KOPT-K1 (cell line): Measurements from ENCODE around the gene BBC3.

ENCODE experiments used
- H3K27ac ChIP-seq: fragments of 200-600 bp; sonication (generic); 2 replicates; pipeline ENCODE4 v1.5.1; 2016; ENCODE audit warnings: antibody characterized with exemption, mild to moderate bottlenecking, low read depth, low read length; ENCODE audit not compliant: poor library complexity, severe bottlenecking
- H3K36me3 ChIP-seq: fragments of 200-600 bp; sonication (generic); 2 replicates; pipeline ENCODE4 v1.5.1; 2017; ENCODE audit warnings: antibody characterized with exemption, mild to moderate bottlenecking, low read length, moderate library complexity; ENCODE audit not compliant: insufficient read depth
- H3K9me3 ChIP-seq: fragments of 200-600 bp; sonication (generic); 2 replicates; pipeline ENCODE4 v1.5.1; 2017; ENCODE audit warnings: antibody characterized with exemption, low read length, mild to moderate bottlenecking; ENCODE audit not compliant: insufficient read depth, poor library complexity, severe bottlenecking

Gene BBC3

GRCh38 chr19:47243776-47244547 is 13.0 kb upstream of the BBC3 start:
- H3K9me3 ChIP-seq, result no peaks in the 10 kb centered on the region
- H3K27ac ChIP-seq, result no peak overlapping the region

DNA sequence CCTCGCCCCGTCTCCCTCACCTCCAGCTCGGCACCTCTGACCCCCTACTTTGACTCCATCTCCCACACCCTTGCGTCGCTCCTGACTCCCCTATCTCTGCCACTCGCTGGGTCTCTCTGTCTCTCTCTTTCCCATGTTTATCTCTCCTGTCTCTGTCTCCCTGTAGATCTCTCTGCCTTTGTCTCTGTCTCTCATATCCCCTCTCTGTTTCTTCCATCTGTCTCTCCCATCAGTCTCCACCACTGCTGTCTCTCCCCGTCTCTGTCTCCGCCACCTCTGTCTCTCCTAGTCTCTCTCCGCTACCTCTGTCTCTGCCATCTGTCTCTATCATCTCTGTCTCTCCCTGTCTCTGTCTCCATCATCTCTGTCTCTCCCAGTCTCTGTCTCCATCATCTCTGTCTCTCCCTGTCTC is 12.4 kb upstream of the BBC3 start:
- Histone ChIP-seq H3K27ac (no peak overlapping the region), H3K9me3 (no peaks in the 10 kb centered on the region), H3K36me3 (no peaks in the 10 kb centered on the region)

More at GRCh38 chr19:47243776-47244547, 13.0 kb upstream of the BBC3 start:
- H3K36me3 ChIP-seq, result no peaks in the 10 kb centered on the region

DNA sequence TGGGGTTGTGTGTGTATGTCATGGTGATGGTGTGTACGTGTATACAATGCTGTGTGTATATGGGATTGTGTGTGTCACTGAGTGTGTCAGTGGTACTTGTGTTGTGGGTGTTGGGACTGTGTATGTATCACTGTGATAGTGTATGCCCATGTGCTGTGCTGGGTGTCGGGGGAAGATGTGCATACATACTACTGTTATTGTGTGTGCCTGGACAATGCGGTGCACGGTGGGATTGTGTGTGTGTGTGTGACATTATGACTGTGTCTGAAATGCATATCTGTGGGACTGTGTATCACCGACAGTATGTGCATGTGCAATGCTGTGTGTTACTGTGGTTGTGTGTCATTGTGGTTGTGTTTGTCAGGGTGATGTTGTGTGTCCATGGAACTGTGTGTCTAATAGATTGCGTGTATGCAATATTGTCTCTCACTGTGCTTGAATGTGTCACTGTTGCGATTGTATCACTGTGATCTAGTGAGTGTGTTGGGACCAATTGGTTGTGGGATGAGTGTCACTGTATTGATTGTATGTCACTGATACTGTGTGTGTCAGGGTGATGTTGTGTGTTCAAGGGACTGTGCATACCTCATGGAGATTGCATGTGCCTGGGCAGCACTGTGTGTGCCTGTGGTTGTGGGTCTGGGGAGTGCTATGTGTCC is 11.0 kb upstream of the BBC3 start:
- Histone ChIP-seq H3K36me3 (no peaks in the 10 kb centered on the region), H3K27ac (no peak overlapping the region), H3K9me3 (no peaks in the 10 kb centered on the region)

DNA sequence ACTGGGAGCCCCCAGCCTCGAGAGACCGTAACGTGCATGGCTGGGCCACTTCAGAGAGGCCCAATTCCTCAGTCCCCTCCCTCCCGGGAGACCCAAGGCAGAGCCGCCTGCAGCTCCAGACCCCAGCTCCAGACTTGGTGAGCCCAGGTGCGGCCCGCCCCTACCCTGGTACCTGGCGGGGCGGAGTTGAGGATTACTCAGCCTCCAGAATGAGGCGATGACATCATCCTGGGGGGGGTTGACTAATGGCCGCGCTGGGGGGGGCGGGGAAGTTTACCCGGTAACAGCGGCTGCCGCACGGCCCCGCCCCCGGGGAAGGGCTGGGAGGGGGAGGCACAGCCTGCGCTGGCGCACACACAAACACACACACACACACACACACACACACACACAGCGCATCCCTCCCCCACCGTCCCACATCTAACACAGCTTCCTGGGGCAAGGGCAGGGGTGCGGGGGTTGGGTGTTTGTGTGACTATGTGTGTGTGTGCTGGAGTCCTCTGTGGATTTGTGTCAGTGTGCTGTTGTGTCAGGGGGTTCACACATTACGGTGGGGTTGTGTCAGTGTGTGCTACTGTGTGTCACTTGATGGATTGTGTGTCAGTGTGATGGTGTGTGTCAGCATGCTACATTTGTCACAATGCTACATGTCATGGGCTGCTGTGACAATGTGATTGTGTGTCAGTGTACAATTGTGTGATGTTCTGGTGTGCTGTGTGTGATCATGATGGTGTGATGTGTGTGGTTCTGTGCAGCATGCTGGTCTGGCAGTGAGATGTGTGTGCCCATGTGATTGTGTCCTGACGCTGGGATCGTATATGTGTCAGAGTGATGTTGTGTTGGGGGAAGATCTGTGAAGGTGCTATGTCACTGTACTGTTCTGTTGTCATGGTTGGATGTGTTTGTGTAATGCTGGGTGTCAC is 10.3 kb upstream of the BBC3 start:
- H3K27ac ChIP-seq, result no peak overlapping the region
- H3K9me3 ChIP-seq, result no peaks in the 10 kb centered on the region
- H3K36me3 ChIP-seq, result no peaks in the 10 kb centered on the region

DNA sequence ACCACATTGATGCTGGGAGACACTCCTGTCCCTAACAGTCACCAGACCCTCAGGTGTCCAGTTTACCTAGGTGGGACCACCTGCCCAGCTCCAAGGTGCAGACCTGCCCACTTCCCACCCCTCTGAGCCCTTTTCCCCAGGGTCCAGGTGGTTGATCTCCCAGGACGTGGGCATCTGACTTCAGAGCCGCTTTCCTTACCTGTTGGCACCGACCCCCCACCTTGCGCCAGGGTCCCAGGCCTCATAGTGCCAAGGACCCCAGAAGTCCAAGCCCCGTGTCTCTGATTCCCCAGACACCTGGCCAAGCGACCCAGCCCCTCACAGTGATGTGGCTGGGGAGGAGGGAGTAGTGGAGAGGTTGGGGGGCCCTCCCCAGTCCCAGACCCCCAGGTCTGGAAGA is 9.6 kb upstream of the BBC3 start:
- Histone ChIP-seq H3K27ac (no peak overlapping the region), H3K9me3 (no peaks in the 10 kb centered on the region), H3K36me3 (no peaks in the 10 kb centered on the region)

DNA sequence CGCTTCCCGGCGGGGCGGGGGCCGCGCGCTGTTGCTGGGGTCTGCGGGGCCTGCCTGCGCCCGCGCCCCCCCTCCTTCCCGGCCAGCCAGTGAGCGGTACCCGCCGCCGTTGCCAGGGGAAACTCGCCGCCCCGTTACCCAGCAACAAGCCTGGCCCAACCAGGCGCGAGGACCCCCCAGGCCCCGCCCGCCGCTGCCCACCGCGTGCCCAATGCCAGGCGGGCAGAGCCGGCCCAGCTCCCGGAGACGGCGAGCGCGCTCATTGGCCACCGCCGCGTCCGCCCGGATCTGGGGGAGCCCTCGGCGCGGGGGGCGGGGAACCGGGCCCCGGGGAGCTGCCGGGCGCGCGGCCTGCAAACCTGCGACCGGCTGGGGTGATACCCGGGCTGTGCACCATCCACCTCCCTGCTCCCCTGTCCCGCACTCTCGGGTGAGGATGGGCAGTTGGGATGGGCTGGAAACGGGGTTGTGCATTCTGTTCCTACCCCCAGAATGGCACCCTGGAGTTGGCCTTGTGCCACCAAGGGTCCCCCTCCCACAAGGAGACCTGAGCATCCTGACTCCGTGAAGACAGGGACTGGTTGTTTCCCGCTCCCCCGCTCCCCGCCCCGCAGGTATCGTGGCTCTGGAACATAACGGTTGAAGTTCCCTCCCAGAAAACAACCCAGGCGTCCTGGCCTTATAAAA is 8.8 kb upstream of the BBC3 start:
- no peak overlapping the region for H3K27ac ChIP-seq
- H3K36me3 ChIP-seq, result no peaks in the 10 kb centered on the region
- no peaks in the 10 kb centered on the region for H3K9me3 ChIP-seq

GRCh38 chr19:47239152-47239551 is 8.2 kb upstream of the BBC3 start:
- Histone ChIP-seq H3K36me3 (no peaks in the 10 kb centered on the region), H3K9me3 (no peaks in the 10 kb centered on the region), H3K27ac (no peak overlapping the region)

GRCh38 chr19:47236072-47236675 is 5.2 kb upstream of the BBC3 start:
- Histone ChIP-seq H3K27ac (no peak overlapping the region), H3K9me3 (no peaks in the 10 kb centered on the region), H3K36me3 (no peaks in the 10 kb centered on the region)

DNA sequence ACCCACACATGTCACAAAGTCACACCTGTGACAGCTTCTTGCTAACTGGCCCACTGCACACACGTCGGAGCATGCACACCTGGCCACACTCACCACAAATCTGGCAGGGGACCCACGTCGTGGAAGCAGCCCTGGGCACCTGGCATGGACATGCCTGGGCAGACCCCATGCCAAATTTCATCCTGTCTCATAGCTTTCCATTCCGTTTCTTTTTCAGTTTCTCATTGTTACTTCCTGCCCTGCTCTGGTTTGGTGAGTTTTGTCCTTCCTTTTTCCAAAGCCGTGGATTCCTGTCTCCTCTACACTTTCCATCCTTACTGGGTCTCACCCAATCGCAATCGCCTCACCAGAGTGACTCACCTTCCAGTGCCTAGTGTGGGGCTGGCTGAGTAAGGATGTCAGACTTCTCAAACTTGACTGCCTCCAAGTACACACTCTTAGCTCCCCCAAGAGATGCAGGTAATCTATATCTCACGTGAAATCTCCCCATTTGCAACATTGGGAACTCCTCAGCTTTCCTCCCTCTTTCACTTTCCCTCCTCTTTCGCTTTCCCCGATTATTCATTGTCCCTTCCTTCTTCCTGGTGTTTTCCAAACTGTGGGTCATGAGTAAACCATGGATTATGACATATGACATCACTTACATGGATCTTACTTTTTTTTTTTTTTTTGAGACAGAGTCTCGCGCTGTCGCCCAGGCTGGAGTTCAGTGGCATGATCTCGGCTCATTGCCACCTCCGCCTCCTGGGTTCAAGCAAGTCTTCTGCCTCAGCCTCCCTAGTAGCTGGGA is 1.6 kb upstream of the BBC3 start:
- Histone ChIP-seq H3K36me3 (no peaks in the 10 kb centered on the region), H3K9me3 (no peaks in the 10 kb centered on the region), H3K27ac (no peak overlapping the region)

DNA sequence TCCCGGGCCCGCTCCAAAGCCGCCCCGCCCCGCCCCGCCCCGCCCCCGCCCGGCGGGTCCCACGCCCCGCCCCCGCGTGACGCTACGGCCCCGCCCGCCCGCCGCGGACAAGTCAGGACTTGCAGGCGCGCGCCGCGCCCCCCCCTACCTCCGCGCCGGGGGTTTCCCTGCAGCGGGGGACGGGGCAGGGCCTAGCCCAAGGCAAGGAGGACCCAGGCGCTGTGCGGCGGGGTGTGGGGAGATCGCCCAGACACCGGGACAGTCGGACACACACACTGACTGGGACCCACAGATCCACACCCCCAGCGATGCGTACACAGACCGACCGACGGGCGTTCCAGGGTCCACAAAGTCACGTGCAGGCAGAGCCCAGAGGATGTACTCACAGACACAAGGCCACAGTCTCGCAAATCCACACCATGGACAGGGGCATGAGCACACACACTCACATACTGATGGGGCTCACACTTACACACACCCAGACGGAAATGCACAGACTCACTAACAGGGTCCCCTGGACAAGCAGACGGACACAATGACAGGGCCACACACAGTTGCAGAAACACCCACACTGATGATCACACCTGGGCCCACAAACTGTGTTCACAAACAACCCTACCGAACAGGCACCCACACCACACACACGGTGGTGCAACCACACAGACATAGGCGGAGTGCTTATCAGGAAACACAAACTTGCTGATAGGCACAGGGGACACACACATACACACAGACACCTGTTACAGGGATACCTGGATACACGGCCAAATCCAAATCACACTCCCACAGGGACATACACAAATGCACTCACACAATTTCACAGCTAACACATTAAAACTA is 436 bp upstream of the BBC3 start:
- Histone ChIP-seq H3K36me3 (no peaks in the 10 kb centered on the region), H3K9me3 (no peaks in the 10 kb centered on the region), H3K27ac (peak overlapping the region; percentile 25)

- H3K36me3 ChIP-seq, result no peaks in the 10 kb centered on the region
- no peak overlapping the region for H3K27ac ChIP-seq
Observed at GRCh38 chr19:47230054-47230920, 712 bp downstream of the BBC3 start.

DNA sequence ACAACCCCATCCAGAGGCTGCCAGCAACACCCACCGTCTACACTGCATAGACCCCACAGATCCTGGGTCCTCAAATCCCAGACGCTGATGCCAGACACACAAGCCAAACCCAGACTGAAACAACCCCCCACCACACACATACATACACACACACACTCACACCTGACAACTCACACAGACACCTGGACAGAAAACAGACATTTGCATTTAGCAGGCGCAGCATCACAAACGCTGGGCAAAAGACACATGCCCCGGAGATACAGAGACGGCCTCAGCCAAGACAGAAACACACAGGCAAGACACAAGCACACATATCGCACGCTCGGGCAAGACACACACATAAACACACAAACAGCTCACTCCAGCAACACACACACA is 1.3 kb downstream of the BBC3 start:
- H3K36me3 ChIP-seq, result no peaks in the 10 kb centered on the region
- no peak overlapping the region for H3K27ac ChIP-seq
- no peaks in the 10 kb centered on the region for H3K9me3 ChIP-seq

More at GRCh38 chr19:47230054-47230920, 712 bp downstream of the BBC3 start:
- H3K9me3 ChIP-seq, result no peaks in the 10 kb centered on the region
